ENCODE data around the gene KRT36.

The KRT36 gene

GRCh38 chr17:41476866-41477815 is 12.6 kb downstream of the KRT36 start:
- DNase-seq (ENCODE audit: low spot score): no peak

DNA sequence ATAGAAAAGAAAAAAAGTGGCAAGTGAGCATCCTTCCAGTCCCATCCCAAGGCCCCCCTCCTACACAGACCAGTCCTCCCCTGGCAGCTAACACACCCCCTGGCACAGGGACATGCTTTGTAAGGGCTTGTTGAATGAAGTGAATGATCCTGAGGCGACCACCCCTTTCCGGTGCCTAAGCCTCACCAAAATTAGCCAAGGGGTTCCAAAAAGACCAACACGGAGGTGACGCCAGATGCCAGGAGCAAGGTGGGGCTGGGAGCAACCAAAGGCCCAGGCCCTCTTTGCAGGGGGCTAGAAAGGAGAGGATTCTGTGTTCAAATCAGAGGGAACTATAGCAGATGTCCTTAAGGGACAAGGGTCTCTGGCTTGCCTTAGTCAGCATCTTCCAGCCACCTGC is 14.3 kb downstream of the KRT36 start:
- no peak for DNase-seq (ENCODE audit: low spot score)

- no peak for DNase-seq (ENCODE audit: low spot score)
These were observed 14.8 kb downstream of the KRT36 start for GRCh38 chr17:41474863-41475262.

GRCh38 chr17:41468346-41468745 is 21.4 kb downstream of the KRT36 start:
- no peak for DNase-seq (ENCODE audit: low spot score)

DNA sequence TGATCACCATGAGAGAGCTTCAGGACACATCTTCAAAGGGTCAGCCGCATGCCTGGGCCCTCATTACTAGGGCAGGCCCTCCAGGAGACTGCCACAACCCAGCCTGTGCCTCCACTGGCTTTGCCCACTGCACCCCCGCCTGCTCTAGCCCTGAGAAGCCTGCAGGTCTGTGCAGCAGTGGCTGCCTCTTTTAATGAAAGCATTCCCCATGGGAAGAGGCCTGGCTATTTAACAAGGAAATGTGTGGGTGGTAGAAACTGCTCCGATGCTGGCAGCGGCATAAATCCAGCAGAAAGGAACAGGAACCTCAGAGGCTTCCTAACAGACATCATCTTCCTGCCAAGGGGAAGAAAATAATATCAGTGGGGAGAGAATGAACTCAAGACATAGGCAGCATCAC is 22.1 kb downstream of the KRT36 start:
- no peak for DNase-seq (ENCODE audit: low spot score)

- no peak for DNase-seq (ENCODE audit: low spot score)
These were observed 22.7 kb downstream of the KRT36 start, which contains the start of gene KRT32 for GRCh38 chr17:41466988-41467387. Gene KRT32, minus strand, starts transcription at chr17:41467386. Its CDS starts 61 bp downstream, at chr17:41467325.

DNA sequence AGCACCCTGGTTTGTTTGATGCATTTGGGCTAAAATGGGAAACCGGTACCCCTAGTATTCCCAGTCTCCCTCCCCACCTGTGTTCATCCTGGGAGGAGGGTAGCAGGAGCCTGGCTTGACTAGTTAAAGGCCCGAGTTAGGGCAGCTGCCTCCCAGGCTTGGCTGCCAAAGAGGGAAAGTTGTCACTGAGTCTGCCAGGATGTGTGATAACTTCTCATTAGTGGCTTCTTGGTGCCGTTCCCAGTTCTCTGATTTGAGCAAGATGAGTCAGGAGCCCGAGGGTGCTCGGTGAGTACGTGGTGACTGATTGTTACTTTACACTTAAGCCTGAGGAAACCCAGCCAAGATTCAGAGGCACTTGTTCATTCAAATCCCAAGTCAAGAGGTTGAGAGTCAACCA is 25.0 kb downstream of the KRT36 start:
- no peak for DNase-seq (ENCODE audit: low spot score)

DNA sequence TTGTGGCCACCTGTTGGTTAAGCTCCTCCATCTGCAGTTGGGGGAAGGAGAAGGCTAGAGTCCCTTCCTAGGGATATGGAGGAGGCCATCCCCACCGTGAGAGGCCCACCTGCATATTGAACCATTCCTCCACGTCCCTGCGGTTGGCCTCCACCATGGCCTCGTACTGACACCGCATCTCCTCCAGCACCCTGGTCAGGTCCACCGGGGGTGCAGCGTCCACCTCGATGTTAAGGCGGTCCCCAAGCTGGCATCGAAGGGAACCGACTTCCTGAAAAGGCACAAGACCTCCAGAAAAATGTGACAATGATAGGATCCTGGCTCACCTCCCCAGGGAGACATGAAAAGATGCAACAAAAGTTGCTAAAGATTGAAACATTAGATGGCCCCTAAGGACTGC is 25.5 kb downstream of the KRT36 start:
- DNase-seq (ENCODE audit: low spot score): no peak

- no peak for DNase-seq (ENCODE audit: low spot score)
These were observed 26.0 kb downstream of the KRT36 start for GRCh38 chr17:41463746-41464145.

- no peak for DNase-seq (ENCODE audit: low spot score)
These were observed 27.0 kb downstream of the KRT36 start for GRCh38 chr17:41462705-41463104.

DNA sequence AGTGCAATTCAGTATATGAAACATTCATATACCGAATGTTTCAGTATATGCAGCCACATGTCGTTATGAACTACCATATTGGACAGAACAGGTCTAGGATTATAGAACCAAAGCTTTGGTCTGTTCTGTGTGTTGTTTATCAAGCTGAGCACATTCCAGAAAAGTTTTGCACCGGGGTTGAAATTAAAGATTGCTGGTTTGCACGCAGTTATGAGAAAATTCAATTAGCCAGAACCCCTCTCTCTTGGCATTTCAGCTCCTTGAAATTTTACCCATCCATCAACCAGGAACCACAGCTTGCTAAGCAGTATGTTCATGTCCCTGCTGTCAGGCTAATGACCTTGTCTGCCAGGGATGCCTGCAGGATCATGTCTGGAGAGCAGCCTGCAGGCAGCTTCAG is 32.0 kb downstream of the KRT36 start:
- no peak for DNase-seq (ENCODE audit: low spot score)

- DNase-seq (ENCODE audit: low spot score): no peak
These were observed 33.5 kb downstream of the KRT36 start for GRCh38 chr17:41456204-41456603.

DNA sequence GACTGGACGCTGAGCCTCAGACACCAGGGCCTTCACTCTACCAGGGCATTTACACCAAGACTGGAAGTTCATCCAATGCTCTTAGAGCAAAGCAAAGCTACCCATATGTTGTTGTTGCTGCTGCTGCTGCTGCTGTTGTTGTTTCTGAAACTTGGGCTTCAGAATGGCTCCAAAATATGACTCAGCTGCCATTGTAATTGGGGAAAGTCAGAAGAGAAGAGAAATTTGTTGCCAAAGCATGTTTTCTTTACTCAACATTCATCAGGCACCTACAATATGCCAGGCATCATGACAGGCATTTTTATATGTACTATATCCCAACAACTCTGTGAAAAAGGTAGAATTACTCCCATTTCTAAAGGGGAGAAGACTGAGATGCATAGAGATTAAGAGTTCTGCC is 34.5 kb downstream of the KRT36 start:
- DNase-seq (ENCODE audit: low spot score): no peak

DNA sequence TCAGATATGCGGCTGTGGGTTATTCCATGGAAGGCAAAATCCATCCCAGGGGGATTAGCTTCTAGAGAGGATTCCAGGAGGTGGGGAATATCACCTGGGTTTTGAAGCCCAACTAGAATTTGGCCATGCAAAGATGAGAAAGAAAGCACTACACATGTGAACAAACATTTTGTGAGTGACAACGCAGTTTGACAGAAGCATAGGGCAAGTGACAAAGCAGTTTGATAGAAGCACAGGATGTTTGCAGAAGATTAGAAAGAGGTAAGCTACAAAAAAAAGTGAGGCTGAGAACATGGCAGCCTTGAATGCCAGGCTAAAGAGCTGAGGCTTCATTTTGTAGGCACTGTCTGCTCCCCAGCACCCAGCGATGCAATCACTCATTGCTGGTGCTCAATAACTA is 36.6 kb downstream of the KRT36 start:
- DNase-seq (ENCODE audit: low spot score): no peak

- no peak for DNase-seq (ENCODE audit: low spot score)
These were observed 37.4 kb downstream of the KRT36 start for GRCh38 chr17:41452281-41452680.

GRCh38 chr17:41451154-41451728 is 38.5 kb downstream of the KRT36 start:
- DNase-seq (ENCODE audit: low spot score): no peak

DNA sequence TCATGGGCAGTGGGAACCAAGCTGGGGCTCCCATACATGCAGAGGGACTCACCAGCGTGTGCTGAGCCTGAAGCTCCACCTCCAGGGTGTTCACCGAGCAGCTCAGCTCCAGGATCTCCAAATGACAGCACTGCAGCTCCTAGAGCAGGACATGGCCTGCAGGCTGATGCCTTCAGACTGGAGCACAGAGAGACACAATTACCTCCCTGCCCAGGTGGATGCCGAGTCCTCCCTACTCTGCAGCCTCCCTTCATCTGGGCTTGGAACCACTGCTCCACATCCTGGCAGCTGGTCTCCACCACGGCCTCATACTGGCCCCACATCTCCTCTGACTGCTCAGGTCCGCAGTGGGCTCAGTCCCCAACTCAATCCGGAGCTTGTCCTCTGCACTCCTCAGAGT is 40.7 kb downstream of the KRT36 start:
- DNase-seq (ENCODE audit: low spot score): no peak

DNA sequence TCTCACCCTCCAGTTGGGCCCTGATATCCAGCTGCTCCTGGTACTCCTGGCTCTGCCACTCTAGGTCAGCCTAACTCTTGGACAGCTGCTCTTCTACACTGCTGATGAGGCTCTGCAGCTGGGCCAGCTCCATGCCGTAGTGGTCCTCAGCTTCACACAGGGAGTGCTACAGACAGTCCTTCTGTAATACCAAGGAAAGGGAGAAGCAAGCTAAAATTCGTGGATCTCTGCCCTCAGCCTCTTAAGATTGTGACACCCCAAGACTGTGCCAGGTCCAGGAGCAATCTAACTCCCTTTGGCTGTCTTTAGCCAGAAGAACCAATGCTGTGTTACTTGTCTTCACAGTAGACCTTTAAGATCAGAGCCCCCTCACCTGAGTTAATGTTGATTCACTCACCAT is 41.2 kb downstream of the KRT36 start:
- DNase-seq (ENCODE audit: low spot score): no peak

GRCh38 chr17:41446806-41447205 is 42.9 kb downstream of the KRT36 start:
- no peak for DNase-seq (ENCODE audit: low spot score)

- DNase-seq (ENCODE audit: low spot score): no peak
These were observed 45.1 kb downstream of the KRT36 start for GRCh38 chr17:41444640-41445039.

DNA sequence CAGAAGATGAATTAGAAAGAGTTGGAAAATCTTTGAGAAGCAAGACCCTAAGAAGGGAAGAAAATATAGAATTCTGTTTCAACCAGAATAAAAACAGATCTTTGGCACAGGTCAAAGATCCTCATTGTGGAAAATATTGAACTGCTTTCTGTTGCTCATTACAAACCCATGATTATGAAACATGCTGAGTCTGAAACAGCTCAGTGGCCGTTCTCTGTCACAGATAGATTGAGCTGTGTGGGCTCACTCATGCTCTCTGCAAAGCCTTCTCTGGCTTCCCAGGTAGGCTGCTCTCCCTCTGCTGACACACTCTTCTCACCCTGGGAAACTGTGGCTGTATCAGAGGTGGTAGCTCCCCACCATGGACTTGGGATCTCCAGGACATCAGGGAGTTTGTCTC is 45.5 kb downstream of the KRT36 start:
- DNase-seq (ENCODE audit: low spot score): no peak

DNA sequence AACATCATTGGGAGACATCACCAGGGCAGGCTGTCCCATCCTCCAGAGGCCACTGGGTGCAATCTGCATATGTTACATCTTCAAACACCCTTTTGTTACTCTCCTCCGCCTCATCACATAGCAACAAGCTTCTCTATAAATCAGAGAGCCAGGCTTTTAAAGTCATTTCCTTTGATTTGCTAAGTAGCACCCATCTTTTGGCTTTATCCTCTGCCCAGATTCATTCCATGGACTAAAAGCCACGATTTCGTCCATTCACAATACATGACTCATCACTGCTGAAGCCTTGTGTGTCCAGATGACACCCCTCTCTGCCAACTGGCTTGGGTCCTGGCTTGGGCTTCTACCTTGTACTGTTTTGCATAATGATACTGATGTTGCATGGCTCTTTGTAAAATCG is 47.0 kb downstream of the KRT36 start:
- DNase-seq (ENCODE audit: low spot score): no peak

DNA sequence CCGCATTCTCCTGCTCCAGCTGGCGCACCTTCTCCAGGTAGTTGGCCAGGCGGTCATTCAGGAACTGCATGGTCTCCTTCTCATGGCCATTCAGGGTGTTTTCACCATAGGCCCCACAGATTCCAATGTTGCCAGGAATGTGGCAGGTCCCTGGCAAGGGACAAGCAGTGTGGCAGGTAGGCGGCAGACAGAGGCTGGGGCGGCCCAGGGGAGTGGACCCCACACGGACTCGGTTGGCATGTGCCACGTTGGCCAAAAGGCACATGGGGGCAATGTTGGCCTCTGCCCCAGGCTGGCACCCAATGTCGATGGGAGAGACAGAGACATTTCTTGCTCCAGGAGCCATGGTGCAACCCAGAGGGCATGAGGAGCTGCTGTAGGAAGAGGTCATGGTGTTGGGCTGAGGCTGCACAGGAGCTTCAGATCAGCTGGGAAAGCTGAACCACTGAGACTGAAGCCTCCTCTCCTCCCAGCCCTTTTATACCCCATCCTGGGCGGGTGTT is 49.1 kb downstream of the KRT36 start, which contains the start of gene KRT38:
KRT38 (minus strand) TSS at position 453 of the 503 bp plus-strand sequence; CDS start at position 391, 62 bp downstream.
- DNase-seq (ENCODE audit: low spot score): no peak

Measured in CD4-positive, alpha-beta T cell treated with Interleukin-6 at 100 ng/mL for 8 hours (primary cell).